DND-41 (cell line): Measurements from ENCODE around the gene SENP8.

Source experiments
- ATAC-seq: fragments of 200-7000 bp; cut with Tn5 transposase; 3 replicates; pipeline ENCODE4 v1.9.1; 2021; ENCODE audit warnings: low read depth; ENCODE audit not compliant: insufficient read depth
- DNase-seq: peaks from one replicate; pipeline ENCODE4 v3.0.0-alpha.2; 2020
- H2AFZ ChIP-seq: 2 replicates; pipeline ENCODE4 v1.6.0; 2012; ENCODE audit warnings: low read depth, low read length
- H3K27ac ChIP-seq: 2 replicates; pipeline ENCODE4 v1.5.1; 2012; ENCODE audit warnings: low read length, inconsistent platforms
- H3K27me3 ChIP-seq: fragments of 200-600 bp; sonication (generic); 2 replicates; pipeline ENCODE4 v1.6.0; 2012; ENCODE audit warnings: low read length, mild to moderate bottlenecking, inconsistent platforms; ENCODE audit not compliant: insufficient read depth, poor library complexity
- H3K36me3 ChIP-seq: 2 replicates; pipeline ENCODE4 v1.5.1; 2012; ENCODE audit warnings: low read length, inconsistent platforms; ENCODE audit not compliant: insufficient read depth
- H3K4me1 ChIP-seq: 2 replicates; pipeline ENCODE4 v1.5.1; 2012; ENCODE audit warnings: mild to moderate bottlenecking, low read length; ENCODE audit not compliant: insufficient read depth
- H3K4me2 ChIP-seq: 2 replicates; pipeline ENCODE4 v1.6.0; 2012; ENCODE audit warnings: mild to moderate bottlenecking, moderate library complexity, low read length, inconsistent platforms; ENCODE audit not compliant: insufficient read depth
- H3K4me3 ChIP-seq, 2 experiments: fragments of 200-600 bp in 1 of 2; shearing (Covaris generic) in 1 of 2; 2 replicates each; pipeline ENCODE4 v1.5.1; 2012 to 2016; ENCODE audit warnings: inconsistent platforms in 2 of 2, low read length in 2 of 2, mild to moderate bottlenecking in 2 of 2, low read depth in 1 of 2, moderate library complexity in 1 of 2
- H3K79me2 ChIP-seq: 2 replicates; pipeline ENCODE4 v1.6.0; 2012; ENCODE audit warnings: low read length, inconsistent platforms; ENCODE audit not compliant: insufficient read depth
- H3K9ac ChIP-seq: 2 replicates; pipeline ENCODE4 v1.6.0; 2012; ENCODE audit warnings: low read depth, mild to moderate bottlenecking, inconsistent platforms, low read length, moderate library complexity
- H3K9me3 ChIP-seq: 2 replicates; pipeline ENCODE4 v1.5.1; 2012; ENCODE audit warnings: low read length, moderate library complexity, mild to moderate bottlenecking, inconsistent platforms; ENCODE audit not compliant: insufficient read depth, severe bottlenecking
- H4K20me1 ChIP-seq: 2 replicates; pipeline ENCODE4 v1.6.0; 2012; ENCODE audit warnings: low read length; ENCODE audit not compliant: insufficient read depth
- CTCF ChIP-seq: IDR thresholded peaks from 2 replicates; pipeline ENCODE4 v1.5.1; 2012; ENCODE audit warnings: borderline replicate concordance, low read length, moderate library complexity, mild to moderate bottlenecking; ENCODE audit not compliant: poor library complexity, severe bottlenecking; ENCODE audit errors: extremely low read depth
- EZH2 ChIP-seq: IDR thresholded peaks from 3 replicates; pipeline ENCODE4 v1.6.1; 2012; ENCODE audit warnings: borderline replicate concordance, low read depth, mild to moderate bottlenecking, moderate library complexity, low read length, inconsistent platforms; ENCODE audit not compliant: severe bottlenecking

Gene SENP8

GRCh38 chr15:72180761-72181324 is 62.6 kb downstream of the SENP8 start:
- no peak overlapping the region for H3K4me2 ChIP-seq
- DNase-seq, result no peak
- no peaks in the 10 kb centered on the region for H4K20me1 ChIP-seq
- H3K36me3 ChIP-seq, result no peaks in the 10 kb centered on the region
- H3K4me3 ChIP-seq, result no peak overlapping the region
- H3K9me3 ChIP-seq, result no peaks in the 10 kb centered on the region
- H3K27ac ChIP-seq, result no peak overlapping the region
- H2AFZ ChIP-seq, result no peak overlapping the region
- no peak for TF ChIP-seq EZH2
- TF ChIP-seq CTCF, result no peak
- H3K27me3 ChIP-seq, result no peaks in the 10 kb centered on the region
- ATAC-seq, result no peak
- no peaks in the 10 kb centered on the region for H3K79me2 ChIP-seq
- H3K9ac ChIP-seq, result no peak overlapping the region
- no peaks in the 10 kb centered on the region for H3K4me1 ChIP-seq

GRCh38 chr15:72182244-72182643 is 64.0 kb downstream of the SENP8 start:
- Histone ChIP-seq H2AFZ (no peak overlapping the region), H3K4me1 (no peaks in the 10 kb centered on the region), H3K9me3 (no peaks in the 10 kb centered on the region), H3K79me2 (no peaks in the 10 kb centered on the region), H4K20me1 (no peaks in the 10 kb centered on the region), H3K4me3 (no peak overlapping the region), H3K27me3 (no peaks in the 10 kb centered on the region), H3K27ac (no peak overlapping the region), H3K4me2 (no peak overlapping the region), H3K36me3 (no peaks in the 10 kb centered on the region), H3K9ac (no peak overlapping the region)
- ATAC-seq, result no peak
- TF ChIP-seq CTCF, result no peak
- no peak for TF ChIP-seq EZH2
- DNase-seq, result no peak

GRCh38 chr15:72182673-72183072 is 64.5 kb downstream of the SENP8 start:
- H3K9ac ChIP-seq, result no peak overlapping the region
- no peaks in the 10 kb centered on the region for H4K20me1 ChIP-seq
- no peak for ATAC-seq
- no peak overlapping the region for H3K4me3 ChIP-seq
- no peak overlapping the region for H2AFZ ChIP-seq
- TF ChIP-seq CTCF (no peak), EZH2 (no peak)
- H3K79me2 ChIP-seq, result no peaks in the 10 kb centered on the region
- no peaks in the 10 kb centered on the region for H3K36me3 ChIP-seq
- DNase-seq, result no peak
- no peaks in the 10 kb centered on the region for H3K4me1 ChIP-seq
- no peaks in the 10 kb centered on the region for H3K9me3 ChIP-seq
- H3K27ac ChIP-seq, result no peak overlapping the region
- H3K4me2 ChIP-seq, result no peak overlapping the region
- H3K27me3 ChIP-seq, result no peaks in the 10 kb centered on the region

GRCh38 chr15:72183781-72184164 is 65.6 kb downstream of the SENP8 start:
- Histone ChIP-seq H3K4me3 (no peak overlapping the region), H3K36me3 (no peaks in the 10 kb centered on the region), H3K9ac (no peak overlapping the region), H3K27ac (no peak overlapping the region), H2AFZ (no peak overlapping the region), H3K4me2 (no peak overlapping the region), H4K20me1 (no peaks in the 10 kb centered on the region), H3K9me3 (no peaks in the 10 kb centered on the region), H3K27me3 (no peaks in the 10 kb centered on the region), H3K79me2 (no peaks in the 10 kb centered on the region), H3K4me1 (no peaks in the 10 kb centered on the region)
- DNase-seq (no peak), ATAC-seq (no peak)
- TF ChIP-seq CTCF (no peak), EZH2 (no peak)
